Gastroesophageal sphincter (tissue), 4 donors: ENCODE data around the gene COQ10A. TPM values are rescaled to one million over a fixed set of nuclear protein-coding genes. Genes with fewer than 3 reads are reported as not detected.
"Not testable (repeated sequence)": the region's sequence is repeated elsewhere in the genome, so short reads cannot be mapped to it uniquely, and the experiment has no call there.

Experiments
- ATAC-seq: fragments of 150-250 bp; one replicate; pipeline ENCODE4 v1.9.1; 2016; ENCODE audit warnings: mild to moderate bottlenecking, moderate library complexity
- H3K27ac ChIP-seq, 4 donors: fragments of 200-600 bp; sonication (generic) in 3 of 4; 1 replicate in 3 of 4; 2 replicates in 1 of 4; pipeline ENCODE4 v1.5.1; 2016 to 2019
- H3K27me3 ChIP-seq: fragments of 200-600 bp; sonication (generic); one replicate; pipeline ENCODE4 v1.5.1; 2019
- H3K36me3 ChIP-seq, 2 donors: fragments of 200-600 bp; sonication (generic); one replicate each; pipeline ENCODE4 v1.5.1; 2019; ENCODE audit warnings: control low read depth in 1 of 2
- H3K4me1 ChIP-seq, 3 donors: fragments of 200-600 bp; sonication (generic); 1 replicate in 2 of 3; 2 replicates in 1 of 3; pipeline ENCODE4 v1.5.1; 2016 to 2019; ENCODE audit warnings: control low read depth in 2 of 3
- H3K4me3 ChIP-seq, 2 donors: fragments of 200-600 bp; sonication (generic); one replicate each; pipeline ENCODE4 v1.5.1; 2019; ENCODE audit warnings: mild to moderate bottlenecking in 1 of 2, moderate library complexity in 1 of 2
- H3K9me3 ChIP-seq, 3 donors: fragments of 200-600 bp; sonication (generic); one replicate each; pipeline ENCODE4 v1.5.1; 2017 to 2019; ENCODE audit warnings: control low read depth in 2 of 3
- EP300 ChIP-seq: sonication (generic); formaldehyde crosslinking; IDR thresholded peaks from one replicate; pipeline ENCODE4 v1.6.1; 2017; ENCODE audit warnings: antibody characterized with exemption, mild to moderate bottlenecking
- POLR2A ChIP-seq, 2 donors: fragments of 450-650 bp; IDR thresholded peaks; one replicate each; pipeline ENCODE4 v1.6.1; 2017; ENCODE audit warnings: antibody characterized with exemption in 2 of 2, mild to moderate bottlenecking in 2 of 2, moderate library complexity in 1 of 2
- POLR2AphosphoS5 ChIP-seq: sonication (generic); formaldehyde crosslinking; IDR thresholded peaks from one replicate; pipeline ENCODE4 v1.6.1; 2017; ENCODE audit warnings: antibody characterized with exemption
- WGBS, 2 donors: methylation state at CpG; one replicate each; pipeline ENCODE4 v1.1.5; 2018; ENCODE audit warnings: low coverage in 1 of 2; 5-methylcytosine and 5-hydroxymethylcytosine counted together
- total RNA-seq, 4 donors: library from RNA; depleted of rRNA; stranded (reverse); fragments of >200 nt; gene quantifications; one replicate each; pipeline ENCODE4 v1.1.0, GENCODE V29; 2016
- TF ChIP-seq, protein P1 (sequence below), 4 experiments: fragments of 200-600 bp in 2 of 4; fragments of 450-650 bp in 2 of 4; sonication (generic) in 1 of 4; IDR thresholded peaks; one replicate each; pipeline ENCODE4 v1.5.1; 2017 to 2019; ENCODE audit warnings: antibody characterized with exemption in 4 of 4, mild to moderate bottlenecking in 2 of 4, moderate library complexity in 2 of 4

The COQ10A gene
- total RNA-seq, 4 donors from 2014 or later = 9.3 to 18.4 (median 12.5) TPM

DNA sequence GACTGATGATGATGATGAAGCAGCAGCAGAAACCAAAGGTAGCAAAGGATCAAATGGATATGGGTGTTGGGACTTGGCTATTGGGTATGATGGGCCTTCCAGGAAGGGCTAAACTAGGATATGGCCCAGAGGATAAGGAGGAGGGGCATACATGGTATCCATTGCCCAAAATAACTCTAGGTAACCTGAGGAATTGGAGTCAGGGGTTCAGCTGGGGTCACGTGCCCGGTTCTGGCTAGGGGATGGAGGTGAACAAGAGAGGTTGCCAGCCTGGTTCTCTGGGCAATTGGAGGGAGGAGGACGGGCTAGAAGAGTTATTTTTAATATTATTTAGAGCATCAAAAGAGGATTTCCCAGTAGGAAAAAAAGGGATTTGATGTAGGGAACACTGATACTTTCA, 5.8 kb upstream of the COQ10A start:
- Histone ChIP-seq H3K27ac (no peak overlapping the region), H3K36me3 (peaks cover 0 to 10% of the 10 kb centered on the region in 2 donors), H3K27me3 (no peaks in the 10 kb centered on the region), H3K4me3 (no peak overlapping the region), H3K9me3 (no peaks in the 10 kb centered on the region), H3K4me1 (peaks cover 4 to 32% (median 21%) of the 10 kb centered on the region in 3 donors)
- no peak for TF ChIP-seq EP300
- TF ChIP-seq, protein P1, sequence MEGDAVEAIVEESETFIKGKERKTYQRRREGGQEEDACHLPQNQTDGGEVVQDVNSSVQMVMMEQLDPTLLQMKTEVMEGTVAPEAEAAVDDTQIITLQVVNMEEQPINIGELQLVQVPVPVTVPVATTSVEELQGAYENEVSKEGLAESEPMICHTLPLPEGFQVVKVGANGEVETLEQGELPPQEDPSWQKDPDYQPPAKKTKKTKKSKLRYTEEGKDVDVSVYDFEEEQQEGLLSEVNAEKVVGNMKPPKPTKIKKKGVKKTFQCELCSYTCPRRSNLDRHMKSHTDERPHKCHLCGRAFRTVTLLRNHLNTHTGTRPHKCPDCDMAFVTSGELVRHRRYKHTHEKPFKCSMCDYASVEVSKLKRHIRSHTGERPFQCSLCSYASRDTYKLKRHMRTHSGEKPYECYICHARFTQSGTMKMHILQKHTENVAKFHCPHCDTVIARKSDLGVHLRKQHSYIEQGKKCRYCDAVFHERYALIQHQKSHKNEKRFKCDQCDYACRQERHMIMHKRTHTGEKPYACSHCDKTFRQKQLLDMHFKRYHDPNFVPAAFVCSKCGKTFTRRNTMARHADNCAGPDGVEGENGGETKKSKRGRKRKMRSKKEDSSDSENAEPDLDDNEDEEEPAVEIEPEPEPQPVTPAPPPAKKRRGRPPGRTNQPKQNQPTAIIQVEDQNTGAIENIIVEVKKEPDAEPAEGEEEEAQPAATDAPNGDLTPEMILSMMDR (IDR thresholded peaks at IDR 0.05) = no peak
- TF ChIP-seq POLR2AphosphoS5 = no peak
- no peak for TF ChIP-seq POLR2A (IDR thresholded peaks at IDR 0.05)
- 74 to 83% methylated on average over 3 of the region's 3 CpGs for WGBS, 2 donors
- no peak for ATAC-seq

DNA sequence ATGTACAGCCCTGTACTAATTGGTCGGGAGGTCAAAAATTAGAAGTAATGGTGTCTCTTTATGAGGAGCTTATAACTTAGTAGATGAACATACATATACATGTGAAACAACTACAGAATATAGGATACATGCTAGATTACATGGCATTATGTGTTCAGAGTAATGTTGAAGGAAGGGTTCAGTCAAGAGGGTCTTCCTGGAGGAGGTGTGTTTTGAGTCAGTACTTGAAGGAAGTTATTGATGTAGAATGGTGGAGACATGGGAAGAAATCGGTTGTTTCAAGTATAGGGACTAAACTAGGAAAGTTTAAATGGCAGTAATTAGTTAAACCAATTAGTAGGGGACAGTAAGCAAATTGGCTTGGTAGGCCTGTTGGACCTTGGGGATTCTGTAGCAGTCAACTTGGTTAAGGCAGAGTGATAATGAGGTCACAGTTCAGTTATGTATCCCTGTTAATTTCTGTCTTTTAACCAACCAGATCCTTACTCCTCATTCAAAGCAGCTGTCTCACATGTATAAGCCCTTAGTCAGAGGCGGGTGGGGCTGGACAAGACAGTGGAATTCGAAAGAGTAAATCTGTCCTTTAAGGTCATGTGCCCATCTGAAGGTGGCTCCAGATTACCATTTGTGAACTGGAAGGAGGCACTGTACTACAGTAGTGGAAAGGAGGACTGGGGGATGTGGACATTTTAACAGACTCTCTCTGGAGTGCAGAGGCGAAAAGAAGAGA, 5.1 kb upstream of the COQ10A start:
- Histone ChIP-seq H3K4me1 (peaks cover 6 to 31% (median 19%) of the 10 kb centered on the region in 3 donors), H3K4me3 (no peak overlapping the region), H3K27me3 (no peaks in the 10 kb centered on the region), H3K36me3 (peaks cover 0 to 4% of the 10 kb centered on the region in 2 donors), H3K9me3 (no peaks in the 10 kb centered on the region), H3K27ac (no peak overlapping the region)
- no peak for ATAC-seq
- WGBS, 2 donors = 61 to 74% methylated on average over 4 to 5 of the region's 5 CpGs
- TF ChIP-seq POLR2AphosphoS5 (no peak), POLR2A (IDR thresholded peaks at IDR 0.05) (no peak), EP300 (no peak)
- TF ChIP-seq, protein P1 (IDR thresholded peaks at IDR 0.05) = no peak

DNA sequence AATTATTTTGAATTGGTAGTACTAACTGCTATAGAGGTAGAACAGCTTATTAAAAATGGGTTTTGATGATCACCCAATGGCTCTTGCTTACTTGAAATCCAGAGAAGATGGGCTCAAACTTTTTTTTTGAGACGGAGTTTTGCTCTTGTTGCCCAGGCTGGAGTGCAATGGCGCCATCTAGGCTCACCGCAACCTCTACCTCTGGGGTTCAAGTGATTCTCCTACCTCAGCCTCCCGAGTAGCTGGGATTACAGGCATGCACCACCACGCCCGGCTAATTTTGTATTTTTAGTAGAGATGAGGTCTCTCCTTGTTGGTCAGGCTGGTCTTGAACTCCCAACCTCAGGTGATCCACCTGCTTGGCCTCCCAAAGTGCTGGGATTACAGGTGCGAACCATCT, 3.8 kb upstream of the COQ10A start:
- not testable (repeated sequence) for ATAC-seq, H3K27me3 ChIP-seq, H3K27ac ChIP-seq, H3K4me3 ChIP-seq, H3K36me3 ChIP-seq, H3K9me3 ChIP-seq
- peaks cover 2 to 28% (median 14%) of the 10 kb centered on the region in 3 donors for H3K4me1 ChIP-seq
- 77 to 100% methylated on average over 2 to 7 of the region's 7 CpGs for WGBS, 2 donors

DNA sequence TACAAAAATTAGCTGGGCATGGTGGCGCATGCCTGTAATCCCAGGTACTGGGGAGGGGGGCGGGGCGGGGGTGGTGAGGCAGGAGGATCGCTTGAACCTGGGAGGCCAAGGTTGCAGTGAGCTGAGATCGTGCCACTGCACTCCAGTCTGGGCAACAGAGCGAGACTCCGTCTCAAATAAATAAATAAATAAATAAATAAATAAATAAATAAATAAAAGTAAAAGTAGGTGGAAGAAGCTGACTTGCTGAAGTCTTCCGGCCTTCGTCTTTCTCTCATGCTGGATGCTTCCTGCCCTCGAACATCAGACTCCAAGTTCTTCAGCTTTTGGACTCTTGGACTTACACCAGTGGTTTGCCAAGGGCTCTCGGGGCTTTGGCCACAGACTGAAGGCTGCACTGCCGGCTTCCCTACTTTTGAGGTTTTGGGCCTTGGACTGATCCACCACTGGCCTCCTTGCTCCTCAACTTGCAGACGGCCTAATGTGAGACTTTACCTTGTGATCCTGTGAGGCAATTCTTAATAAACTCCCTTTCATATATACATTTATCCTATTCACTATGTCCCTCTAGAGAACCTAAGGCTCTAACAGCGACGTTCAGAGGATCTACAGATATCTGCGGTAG, 562 bp upstream of the COQ10A start:
- peak overlapping the region; percentile 38 to 60 for H3K4me3 ChIP-seq
- peaks cover 0 to 24% of the 10 kb centered on the region in 2 donors for H3K36me3 ChIP-seq
- not testable (repeated sequence) for ATAC-seq, H3K27me3 ChIP-seq, H3K9me3 ChIP-seq
- peaks cover 2 to 33% (median 8%) of the 10 kb centered on the region in 3 donors for H3K4me1 ChIP-seq
- WGBS, 2 donors = 30 to 36% methylated on average over 9 to 11 of the region's 16 CpGs
- H3K27ac ChIP-seq = peak overlapping the region; percentile 62 to 97 (median 93)

DNA sequence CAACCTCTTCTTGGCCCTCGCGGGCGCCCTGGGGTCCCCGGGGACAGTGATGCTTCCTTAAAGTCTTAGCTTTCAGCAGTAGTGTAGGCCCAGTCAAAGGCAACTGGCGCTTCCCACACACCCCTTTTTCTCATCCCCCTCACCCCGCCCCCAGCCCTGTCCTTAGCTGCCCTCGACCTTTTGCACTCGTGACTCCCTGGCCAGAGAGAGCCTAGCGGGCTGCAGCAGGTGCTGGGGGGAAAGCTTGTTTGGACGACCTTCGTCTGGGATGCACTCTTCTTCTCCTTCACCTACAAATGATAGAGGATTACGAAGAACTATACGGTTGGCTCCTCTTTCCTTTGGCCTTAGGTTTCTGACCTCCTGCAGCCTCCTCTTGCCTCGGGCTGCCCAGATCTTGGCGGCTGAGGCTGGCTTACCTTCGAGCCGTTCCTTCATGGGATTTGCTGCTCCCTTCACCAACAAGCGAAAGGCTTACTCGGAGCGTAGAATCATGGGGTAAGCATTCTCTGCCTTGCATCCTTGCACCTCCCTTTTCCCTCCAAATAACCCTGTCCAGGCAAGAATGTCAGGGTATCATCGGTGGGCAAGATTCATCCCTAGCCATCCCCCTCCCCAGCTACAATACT, 815 bp downstream of the COQ10A start:
- Histone ChIP-seq H3K9me3 (no peaks in the 10 kb centered on the region), H3K4me3 (peak overlapping the region; percentile 38 to 60), H3K27ac (peak overlapping the region; percentile 62 to 97 (median 93)), H3K36me3 (peaks cover 0 to 38% of the 10 kb centered on the region in 2 donors), H3K27me3 (no peaks in the 10 kb centered on the region), H3K4me1 (peaks cover 2 to 40% (median 8%) of the 10 kb centered on the region in 3 donors)
- WGBS, 2 donors = 17 to 19% methylated on average over 3 to 8 of the region's 21 CpGs
- ATAC-seq = peak; percentile 20
- TF ChIP-seq POLR2A (IDR thresholded peaks at IDR 0.05) (no peak), EP300 (no peak), POLR2AphosphoS5 (no peak)
- TF ChIP-seq, protein P1 (IDR thresholded peaks at IDR 0.05) = no peak
